MG63 (cell line): ENCODE data around the gene ELMO3. TPM values are rescaled to one million over a fixed set of nuclear protein-coding genes. Genes with fewer than 3 reads are reported as not detected.

ENCODE experiments used
- DNase-seq: peaks from one replicate; pipeline ENCODE4 v3.0.0-alpha.2; 2020
- H3K27me3 ChIP-seq: fragments of 250-450 bp; sonication (Bioruptor Pico); 2 replicates; pipeline ENCODE4 v1.5.1; 2020; ENCODE audit warnings: mild to moderate bottlenecking, moderate library complexity
- H3K36me3 ChIP-seq: fragments of 250-450 bp; sonication (Bioruptor Pico); 2 replicates; pipeline ENCODE4 v1.5.1; 2020; ENCODE audit warnings: mild to moderate bottlenecking, moderate library complexity
- H3K4me3 ChIP-seq: fragments of 250-450 bp; sonication (Bioruptor Pico); 2 replicates; pipeline ENCODE4 v1.5.1; 2020; ENCODE audit warnings: mild to moderate bottlenecking, moderate library complexity
- H3K9me3 ChIP-seq: fragments of 250-450 bp; sonication (Bioruptor Pico); 2 replicates; pipeline ENCODE4 v1.5.1; 2020; ENCODE audit warnings: mild to moderate bottlenecking, moderate library complexity
- total RNA-seq: library from RNA; depleted of rRNA; stranded (reverse); fragments of >200 nt; shearing (Covaris generic); gene quantifications from 2 replicates; pipeline ENCODE4 v1.2.3, GENCODE V29; 2014; ENCODE audit warnings: low replicate concordance

Gene ELMO3
- total RNA-seq, 1 experiment from 2014 or later, result 1.9 TPM

GRCh38 chr16:67173808-67174705 is 24.9 kb upstream of the ELMO3 start:
- no peaks in the 10 kb centered on the region for H3K36me3 ChIP-seq
- peak overlapping the region; percentile 41 for H3K4me3 ChIP-seq
- no peaks in the 10 kb centered on the region for H3K9me3 ChIP-seq
- no peaks in the 10 kb centered on the region for H3K27me3 ChIP-seq
- peak; percentile 88 for DNase-seq

- no peak for DNase-seq
Observed at GRCh38 chr16:67174706-67175231, 24.2 kb upstream of the ELMO3 start.

GRCh38 chr16:67176662-67177061 is 22.3 kb upstream of the ELMO3 start:
- DNase-seq, result no peak
- no peak overlapping the region for H3K4me3 ChIP-seq
- no peaks in the 10 kb centered on the region for H3K9me3 ChIP-seq
- H3K27me3 ChIP-seq, result no peaks in the 10 kb centered on the region
- H3K36me3 ChIP-seq, result no peaks in the 10 kb centered on the region

More at GRCh38 chr16:67174706-67175231, 24.2 kb upstream of the ELMO3 start:
- Histone ChIP-seq H3K27me3 (no peaks in the 10 kb centered on the region), H3K9me3 (no peaks in the 10 kb centered on the region), H3K36me3 (no peaks in the 10 kb centered on the region), H3K4me3 (peak overlapping the region; percentile 41)

- no peaks in the 10 kb centered on the region for H3K36me3 ChIP-seq
- DNase-seq, result no peak
- no peak overlapping the region for H3K4me3 ChIP-seq
- H3K27me3 ChIP-seq, result no peaks in the 10 kb centered on the region
- H3K9me3 ChIP-seq, result no peaks in the 10 kb centered on the region
Observed at GRCh38 chr16:67177743-67178699, 20.9 kb upstream of the ELMO3 start.

GRCh38 chr16:67179421-67180080 is 19.4 kb upstream of the ELMO3 start:
- Histone ChIP-seq H3K27me3 (no peaks in the 10 kb centered on the region), H3K4me3 (no peak overlapping the region), H3K36me3 (no peaks in the 10 kb centered on the region), H3K9me3 (no peaks in the 10 kb centered on the region)
- no peak for DNase-seq

GRCh38 chr16:67180166-67180565 is 18.8 kb upstream of the ELMO3 start:
- H3K4me3 ChIP-seq, result no peak overlapping the region
- DNase-seq, result no peak
- H3K36me3 ChIP-seq, result no peaks in the 10 kb centered on the region
- no peaks in the 10 kb centered on the region for H3K27me3 ChIP-seq
- H3K9me3 ChIP-seq, result no peaks in the 10 kb centered on the region

- peak; percentile 66 for DNase-seq
- H3K4me3 ChIP-seq, result no peak overlapping the region
- no peaks in the 10 kb centered on the region for H3K27me3 ChIP-seq
- no peaks in the 10 kb centered on the region for H3K9me3 ChIP-seq
- no peaks in the 10 kb centered on the region for H3K36me3 ChIP-seq
Observed at GRCh38 chr16:67181346-67181745, 17.6 kb upstream of the ELMO3 start.

- H3K9me3 ChIP-seq, result no peaks in the 10 kb centered on the region
- no peak overlapping the region for H3K4me3 ChIP-seq
- no peak for DNase-seq
- H3K36me3 ChIP-seq, result no peaks in the 10 kb centered on the region
- H3K27me3 ChIP-seq, result no peaks in the 10 kb centered on the region
Observed at GRCh38 chr16:67182288-67182687, 16.6 kb upstream of the ELMO3 start.

- H3K4me3 ChIP-seq, result peak overlapping the region; percentile 87
- no peak for DNase-seq
- no peaks in the 10 kb centered on the region for H3K27me3 ChIP-seq
- H3K9me3 ChIP-seq, result no peaks in the 10 kb centered on the region
- H3K36me3 ChIP-seq, result no peaks in the 10 kb centered on the region
Observed at GRCh38 chr16:67183284-67183626, 15.7 kb upstream of the ELMO3 start.

- Histone ChIP-seq H3K36me3 (no peaks in the 10 kb centered on the region), H3K4me3 (peak within 1 kb of the TSS; percentile 87), H3K9me3 (no peaks in the 10 kb centered on the region), H3K27me3 (no peaks in the 10 kb centered on the region)
- peak; percentile 93 for DNase-seq
Observed at GRCh38 chr16:67183627-67184452, 15.1 kb upstream of the ELMO3 start, which contains the start of gene MATCAP1. MATCAP1 (minus strand) TSS chr16:67183963; CDS start chr16:67180610, 3,353 bp downstream.

- no peaks in the 10 kb centered on the region for H3K27me3 ChIP-seq
- no peak for DNase-seq
- H3K36me3 ChIP-seq, result no peaks in the 10 kb centered on the region
- H3K4me3 ChIP-seq, result peak overlapping the region; percentile 87
- no peaks in the 10 kb centered on the region for H3K9me3 ChIP-seq
Observed at GRCh38 chr16:67184453-67184994, 14.4 kb upstream of the ELMO3 start.

- H3K9me3 ChIP-seq, result no peaks in the 10 kb centered on the region
- no peaks in the 10 kb centered on the region for H3K36me3 ChIP-seq
- H3K4me3 ChIP-seq, result no peak overlapping the region
- no peaks in the 10 kb centered on the region for H3K27me3 ChIP-seq
- DNase-seq, result peak; percentile 83
Observed at GRCh38 chr16:67184995-67185650, 13.8 kb upstream of the ELMO3 start.

GRCh38 chr16:67185651-67186134 is 13.2 kb upstream of the ELMO3 start:
- no peak overlapping the region for H3K4me3 ChIP-seq
- H3K9me3 ChIP-seq, result no peaks in the 10 kb centered on the region
- H3K36me3 ChIP-seq, result no peaks in the 10 kb centered on the region
- DNase-seq, result no peak
- no peaks in the 10 kb centered on the region for H3K27me3 ChIP-seq

- H3K36me3 ChIP-seq, result no peaks in the 10 kb centered on the region
- no peaks in the 10 kb centered on the region for H3K27me3 ChIP-seq
- no peaks in the 10 kb centered on the region for H3K9me3 ChIP-seq
- H3K4me3 ChIP-seq, result no peak overlapping the region
- peak; percentile 49 for DNase-seq
Observed at GRCh38 chr16:67186550-67186950, 12.4 kb upstream of the ELMO3 start.
